IPS DF 4.7 (cell line): Measurements from ENCODE around the gene ZNF566.
"Not testable (repeated sequence)": the region's sequence is repeated elsewhere in the genome, so short reads cannot be mapped to it uniquely, and the experiment has no call there.

ENCODE experiments used
- DNase-seq: peaks from one replicate; pipeline ENCODE4 v3.0.0-alpha.2; 2013; ENCODE audit warnings: low spot score; ENCODE audit errors: extremely low read depth

Gene ZNF566

DNA sequence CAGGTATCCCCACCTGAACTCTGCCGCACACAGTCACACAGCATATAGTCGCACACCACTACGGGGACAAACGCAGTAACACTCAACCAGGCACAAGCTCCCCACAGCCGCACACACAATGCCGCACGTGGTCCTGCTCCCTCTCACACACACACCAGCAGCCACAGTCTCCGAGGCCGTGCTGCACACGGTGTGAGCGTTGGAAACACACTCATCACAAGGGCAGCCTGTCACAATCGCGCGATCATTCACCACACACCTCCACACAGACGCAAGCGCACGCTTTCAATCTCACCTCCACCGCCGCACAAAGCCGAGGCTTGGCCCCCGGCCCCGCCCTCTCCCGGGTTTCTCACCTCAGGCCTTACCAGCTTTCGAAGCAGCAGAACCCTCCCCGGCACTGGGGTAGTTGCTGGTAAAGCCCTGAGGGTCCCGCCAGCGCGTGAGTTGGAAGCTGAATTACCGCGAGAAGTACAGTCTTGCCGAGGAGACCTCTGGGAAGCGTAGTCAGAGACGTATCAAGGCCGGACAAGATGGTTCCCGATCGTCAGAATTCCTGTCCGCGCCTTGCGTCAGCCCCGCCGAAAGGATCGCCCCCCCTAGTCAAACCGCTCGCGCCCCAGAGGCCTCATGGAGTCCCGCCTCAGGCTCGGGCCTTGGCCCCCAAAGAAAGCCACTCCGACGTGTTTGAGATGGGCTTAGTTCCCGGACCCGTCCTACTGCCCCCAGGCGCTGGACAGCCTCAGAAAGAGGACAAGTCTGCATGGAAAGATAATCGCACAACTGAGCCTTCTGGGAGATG, at the start of gene ZNF566:
ZNF566 (minus strand) TSS at position 444 of the 802 bp plus-strand sequence. CDS start 13,004 bp downstream, outside the sequence.
- peak; percentile 98 for DNase-seq

DNA sequence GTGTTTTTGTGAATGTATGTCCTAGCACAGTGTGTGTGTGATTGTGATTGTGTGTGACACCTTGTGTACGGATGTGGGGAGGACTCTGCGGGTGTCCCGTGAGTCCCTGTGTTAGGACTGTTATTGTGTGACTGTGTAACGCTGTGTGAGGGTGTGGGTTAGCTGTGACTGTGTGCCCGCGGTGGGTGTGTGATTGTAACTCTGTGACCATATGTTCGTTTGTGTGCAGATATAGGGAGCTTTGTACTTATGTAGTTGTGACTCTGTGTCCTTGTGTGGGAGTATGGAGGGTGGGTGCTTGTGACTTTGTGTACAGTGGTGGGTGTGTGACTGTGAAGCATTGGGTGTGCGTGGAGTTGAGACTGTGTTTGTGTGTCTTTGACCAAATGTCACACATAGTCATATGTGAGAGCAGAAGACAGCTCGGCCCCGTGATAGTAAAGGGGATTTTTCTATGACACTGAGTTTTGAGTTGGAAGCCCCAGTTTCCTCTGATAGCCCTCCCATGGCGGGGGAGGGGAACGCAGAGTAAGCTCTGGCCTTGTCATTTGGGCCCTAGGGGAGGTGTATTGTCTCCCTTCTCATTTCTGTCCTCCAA, 39.7 kb upstream of the ZNF566 start:
- DNase-seq: no peak

DNA sequence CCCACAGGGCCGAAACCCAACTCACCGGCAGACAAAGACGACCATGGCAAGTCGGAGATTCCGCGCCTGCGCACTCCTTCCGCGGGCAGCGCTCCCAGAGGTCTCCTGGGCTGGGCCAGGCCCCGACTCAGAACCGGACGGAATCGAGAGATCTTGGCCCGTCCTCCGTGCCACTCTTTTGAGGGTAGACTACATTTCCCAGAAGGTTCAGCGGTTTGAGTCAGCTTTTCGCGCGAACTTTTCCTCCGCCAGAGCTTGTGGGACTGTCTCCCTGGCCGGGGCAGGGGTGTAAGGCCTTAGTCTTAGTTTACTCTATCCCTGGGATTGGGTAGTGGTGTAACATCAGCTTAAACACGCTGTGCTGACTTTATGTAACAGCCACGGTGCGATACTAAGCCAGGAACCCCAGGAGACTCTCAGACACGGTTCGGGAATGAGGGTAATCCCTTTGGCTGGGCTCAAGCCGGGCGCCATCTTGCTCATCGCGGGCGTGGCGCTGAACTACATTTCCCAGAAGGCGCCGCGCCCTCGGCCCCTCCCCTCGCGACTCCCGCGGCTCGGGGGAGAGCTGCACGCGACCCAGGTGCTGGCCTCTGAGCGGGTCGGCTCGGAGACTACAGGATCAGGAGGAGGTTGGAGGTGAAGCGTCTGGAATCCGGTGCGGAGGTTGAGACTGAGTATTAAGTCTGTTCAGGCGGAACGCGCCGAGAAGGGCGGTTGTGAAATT, 39.0 kb upstream of the ZNF566 start, which contains the start of gene ZNF260:
ZNF260 (minus strand) TSS at position 78 of the 727 bp plus-strand sequence. CDS start 13,033 bp downstream, outside the sequence.
- peak; percentile 93 for DNase-seq

DNA sequence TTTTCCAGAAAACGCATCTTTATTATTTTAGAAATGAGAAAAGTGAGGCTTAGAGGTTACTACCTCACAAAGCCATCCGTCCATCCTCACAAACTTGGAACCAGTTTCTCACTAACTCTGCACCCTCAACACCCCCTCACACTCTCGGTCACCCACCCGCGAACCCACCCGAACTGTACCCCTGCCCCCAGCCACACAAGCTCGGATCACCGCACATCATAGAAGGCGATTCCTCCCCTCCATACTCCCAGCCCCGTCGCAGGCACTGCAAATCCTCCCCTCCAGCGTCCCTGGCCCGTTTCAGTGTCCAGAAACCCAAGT, 38.5 kb upstream of the ZNF566 start:
- no peak for DNase-seq

DNA sequence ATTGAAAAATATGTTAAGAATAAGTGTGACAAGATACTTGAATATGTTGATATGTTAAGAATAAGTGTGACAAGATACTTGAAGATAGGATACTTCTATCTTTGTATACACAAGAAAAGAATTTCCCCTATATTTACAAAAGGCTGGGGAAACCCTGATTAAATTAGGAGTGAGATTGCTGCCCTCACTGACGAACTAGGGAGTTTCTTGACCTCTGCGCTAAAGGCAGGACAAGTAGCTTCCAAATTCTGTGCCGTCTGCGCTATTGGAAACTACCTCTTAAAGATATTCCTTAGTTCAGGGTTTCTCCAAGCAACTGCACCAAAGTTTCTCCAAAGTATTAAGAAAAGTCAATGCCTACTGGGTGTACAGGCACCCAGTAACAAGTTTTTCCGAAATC, 38.0 kb upstream of the ZNF566 start:
- DNase-seq: no peak

DNA sequence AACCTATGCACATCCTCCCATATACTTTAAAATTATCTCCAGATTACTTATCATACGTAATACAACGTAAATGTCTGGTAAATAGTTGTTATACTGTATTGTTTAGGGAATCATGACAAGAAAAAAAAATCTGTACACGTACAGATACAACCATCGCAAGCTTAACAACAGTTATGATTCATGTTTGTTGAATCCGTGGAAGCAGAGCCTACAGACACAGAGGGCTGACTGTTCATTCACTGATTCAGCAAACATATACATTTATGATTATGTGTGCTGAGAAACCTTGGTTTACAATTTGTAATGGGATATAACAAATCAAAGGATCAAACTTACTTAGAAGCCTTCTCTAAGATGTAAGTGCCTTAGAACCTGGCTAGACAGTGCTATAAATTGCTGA, 37.2 kb upstream of the ZNF566 start:
- no peak for DNase-seq

DNA sequence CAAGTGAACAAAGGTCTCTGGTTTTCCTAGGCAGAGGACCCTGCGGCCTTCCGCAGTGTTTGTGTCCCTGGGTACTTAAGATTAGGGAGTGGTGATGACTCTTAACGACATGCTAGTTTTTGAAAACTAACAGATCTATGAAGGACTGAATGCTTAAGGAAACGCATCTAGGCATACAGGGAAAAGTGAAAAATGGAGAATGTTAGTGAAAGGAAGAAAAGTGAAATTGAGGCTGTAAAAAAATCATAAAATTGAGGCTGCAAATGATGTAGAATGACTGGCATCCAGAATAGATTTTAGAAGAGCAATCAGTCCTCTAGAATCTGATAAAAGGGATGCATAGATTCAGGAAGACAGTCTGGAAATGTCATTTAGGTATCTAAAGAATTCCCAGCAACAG, 35.3 kb upstream of the ZNF566 start:
- no peak for DNase-seq

DNA sequence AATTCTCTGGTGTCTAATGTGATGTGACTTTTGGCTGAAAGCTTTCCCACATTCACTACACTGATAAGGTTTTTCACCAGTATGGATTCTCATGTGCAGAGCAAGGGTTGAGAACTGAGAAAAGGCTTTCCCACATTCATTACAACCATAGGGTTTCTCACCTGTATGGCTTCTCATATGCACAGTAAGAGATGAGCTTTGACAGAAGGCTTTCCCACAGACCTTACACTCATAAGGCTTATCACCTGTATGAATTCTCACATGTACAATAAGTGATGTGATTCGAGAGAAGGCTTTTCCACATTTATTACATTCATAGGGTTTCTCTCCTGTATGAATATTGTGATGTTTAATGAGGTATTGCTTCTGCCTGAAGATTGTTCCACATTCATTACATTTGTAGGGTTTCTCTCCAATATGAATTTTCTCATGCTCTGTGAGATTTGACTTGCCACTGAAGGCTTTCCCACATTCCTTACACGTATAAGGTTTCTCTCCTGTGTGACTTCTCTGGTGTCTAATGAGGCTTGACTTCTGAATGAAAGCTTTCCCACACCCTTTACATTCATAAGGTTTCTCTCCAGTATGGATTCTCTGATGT, 24.8 kb upstream of the ZNF566 start:
- no peak for DNase-seq

DNA sequence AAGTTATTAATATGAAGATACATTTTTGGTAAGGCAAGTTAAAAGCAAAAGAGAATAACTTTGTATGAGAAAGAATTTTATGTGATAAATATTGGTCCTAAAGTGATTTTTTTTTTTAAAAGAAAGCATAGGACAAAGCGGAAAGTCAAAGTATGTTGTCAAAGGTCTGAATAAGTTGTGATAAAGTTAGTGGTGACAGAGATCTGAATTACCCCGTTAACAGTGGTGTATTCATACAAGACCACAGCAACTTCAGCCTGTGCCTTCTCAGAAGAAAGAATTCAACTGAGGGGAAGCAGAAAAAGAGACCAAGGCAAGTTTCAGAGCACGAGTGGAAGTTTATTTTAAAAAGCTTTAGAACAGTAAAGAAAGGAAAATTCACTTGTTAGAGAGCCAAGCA, 19.0 kb upstream of the ZNF566 start:
- no peak for DNase-seq

DNA sequence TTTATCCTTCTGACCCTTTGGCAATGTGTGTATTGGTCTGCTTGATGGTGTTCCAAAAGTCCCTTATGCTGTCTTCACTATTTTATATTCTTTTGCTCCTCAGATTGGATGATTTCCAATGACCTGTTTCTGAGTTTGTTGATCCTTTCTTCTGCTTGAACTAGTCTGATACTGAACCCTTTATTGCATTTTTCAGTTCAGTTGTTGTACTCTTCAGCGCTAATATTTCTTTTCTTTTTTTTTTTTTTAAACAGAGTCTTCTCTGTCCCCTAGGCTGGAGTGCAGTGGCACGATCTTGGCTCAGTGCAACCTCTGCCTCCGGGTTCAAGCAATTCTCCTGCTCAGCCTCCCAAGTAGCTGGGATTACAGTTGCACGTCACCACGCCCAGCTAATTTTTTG, 12.6 kb upstream of the ZNF566 start:
- DNase-seq: no peak

DNA sequence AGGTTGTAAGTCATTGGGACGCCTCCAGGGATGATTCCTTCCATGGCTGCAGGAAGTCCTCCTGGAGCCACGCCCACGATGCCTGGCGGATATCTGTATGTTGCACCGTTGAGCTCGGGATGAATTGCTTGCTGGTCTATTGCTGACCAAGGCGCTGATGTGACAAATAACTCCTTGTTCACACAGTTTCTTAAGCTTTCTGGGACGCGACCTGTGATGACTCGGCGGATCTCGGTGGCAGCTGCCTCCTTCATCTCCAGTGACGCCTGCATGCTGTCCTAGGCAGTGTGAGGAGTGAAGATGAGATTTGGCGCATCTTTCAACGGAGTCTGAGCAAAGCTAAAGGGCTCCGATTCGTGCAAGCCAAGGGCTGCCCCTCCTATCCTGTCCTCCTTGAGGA, 7.6 kb upstream of the ZNF566 start:
- no peak for DNase-seq

DNA sequence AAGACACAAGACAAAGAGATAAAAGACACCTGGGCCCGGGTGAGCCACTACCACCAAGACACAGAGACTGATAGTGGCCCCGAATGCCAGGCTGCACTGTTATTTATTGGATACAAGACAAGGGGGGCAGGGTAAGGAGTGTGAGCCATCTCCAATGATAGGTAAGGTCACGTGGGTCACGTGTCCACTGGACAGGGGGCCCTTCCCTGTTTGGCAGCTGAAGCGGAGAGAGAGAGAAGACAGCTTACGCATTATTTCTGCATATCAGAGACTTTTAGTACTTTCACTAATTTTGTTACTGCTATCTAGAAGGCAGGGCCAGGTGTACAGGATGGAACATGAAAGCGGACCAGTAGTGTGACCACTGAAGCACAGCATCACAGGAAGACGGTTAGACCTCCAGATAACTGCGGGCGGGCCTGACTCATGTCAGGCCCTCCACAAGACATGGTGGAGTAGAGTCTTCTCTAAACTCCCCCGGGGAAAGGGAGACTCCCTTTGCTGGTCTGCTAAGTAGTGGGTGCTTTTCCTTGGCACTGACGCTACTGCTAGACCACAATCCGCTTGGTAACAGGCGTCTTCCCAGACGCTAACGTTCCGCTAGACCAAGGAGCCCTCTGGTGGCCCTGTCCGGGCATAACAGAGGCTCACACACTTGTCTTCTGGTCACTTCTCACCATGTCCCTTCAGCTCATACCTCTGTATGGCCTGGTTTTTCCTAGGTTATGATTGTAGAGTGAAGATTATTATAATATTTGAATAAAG, 3.5 kb upstream of the ZNF566 start:
- peak; percentile 74 for DNase-seq

DNA sequence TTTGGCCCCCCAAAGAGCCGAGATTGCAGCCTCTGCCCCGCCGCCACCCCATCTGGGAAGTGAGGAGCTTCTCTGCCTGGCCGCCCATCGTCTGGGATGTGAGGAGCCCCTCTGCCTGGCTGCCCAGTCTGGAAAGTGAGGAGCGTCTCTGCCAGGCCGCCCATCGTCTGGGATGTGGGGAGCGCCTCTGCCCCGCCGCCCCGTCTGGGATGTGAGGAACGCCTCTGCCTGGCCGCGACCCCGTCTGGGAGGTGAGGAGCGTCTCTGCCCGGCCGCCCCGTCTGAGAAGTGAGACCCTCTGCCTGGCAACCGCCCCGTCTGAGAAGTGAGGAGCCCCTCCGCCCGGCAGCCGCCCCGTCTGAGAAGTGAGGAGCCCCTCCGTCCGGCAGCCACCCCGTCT, 1.5 kb upstream of the ZNF566 start:
- DNase-seq: not testable (repeated sequence)

DNA sequence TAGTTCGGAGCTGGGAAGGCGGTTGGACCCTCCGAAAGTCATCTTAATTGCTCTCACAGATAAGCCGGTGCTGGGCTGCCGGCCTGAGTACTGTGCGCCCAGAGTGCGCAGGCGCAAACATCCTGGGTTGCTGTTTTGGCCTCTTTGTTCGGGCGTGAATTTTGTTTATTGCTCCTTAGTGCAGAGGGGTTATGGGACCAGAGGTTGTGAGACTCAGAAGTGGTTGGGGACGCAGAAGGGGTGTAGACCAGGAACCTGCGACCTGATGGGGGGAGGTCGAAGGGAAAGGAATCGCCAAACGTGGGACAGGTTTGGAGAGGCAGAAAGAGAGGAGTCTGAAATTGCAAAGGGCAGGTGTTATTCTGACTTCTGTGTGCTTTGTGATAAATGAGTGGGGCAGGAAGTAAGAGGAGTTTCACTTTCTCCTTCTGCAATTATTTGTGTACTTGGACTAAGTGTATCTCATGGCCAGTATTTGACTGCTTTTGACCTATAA, 607 bp upstream of the ZNF566 start:
- DNase-seq: peak; percentile 88

DNA sequence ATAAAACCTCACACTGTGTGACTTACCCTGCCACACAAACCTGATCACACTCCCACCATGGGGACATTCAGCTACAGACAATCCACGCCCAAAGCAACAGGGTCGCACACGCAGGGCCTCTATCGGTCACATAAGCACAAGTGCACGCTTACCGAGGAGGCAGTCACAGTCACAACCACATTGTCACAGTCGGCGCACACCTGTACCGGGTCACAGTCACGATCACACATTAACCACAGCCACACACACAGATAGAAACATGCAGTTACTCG, 579 bp downstream of the ZNF566 start:
- DNase-seq: no peak

DNA sequence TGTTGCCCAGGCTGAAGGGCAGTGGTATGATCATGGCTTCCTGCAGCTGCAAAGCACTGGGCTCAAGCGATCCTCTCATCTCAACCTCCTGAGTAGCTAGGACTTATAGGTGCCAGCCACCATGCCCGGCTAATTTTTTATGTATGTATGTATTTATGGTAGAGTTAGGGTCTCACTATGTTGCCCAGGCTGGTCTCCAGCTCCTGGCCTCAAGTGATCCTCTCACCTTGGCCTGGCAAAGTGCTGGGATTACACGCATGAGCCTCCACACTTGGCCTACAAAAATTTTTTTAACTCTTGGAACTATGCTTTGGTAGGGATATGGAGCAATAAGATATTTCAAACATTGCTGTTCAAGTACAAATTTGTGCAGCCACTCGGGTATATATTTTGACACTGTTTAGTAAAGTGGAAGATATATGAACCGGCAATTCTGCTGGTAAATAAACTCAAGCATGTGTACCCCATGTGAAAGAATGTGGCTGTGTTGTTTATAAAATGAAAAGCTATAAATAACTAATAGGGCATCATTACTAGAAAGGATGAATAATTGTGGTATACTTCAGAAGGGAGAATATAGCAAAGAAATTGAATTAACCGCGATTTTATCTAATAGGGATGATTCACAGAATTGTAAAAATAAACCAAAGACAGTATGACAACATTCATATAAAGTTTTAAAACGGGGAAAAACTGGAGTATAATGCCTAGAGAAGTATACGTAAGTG, 1.1 kb downstream of the ZNF566 start:
- no peak for DNase-seq

DNA sequence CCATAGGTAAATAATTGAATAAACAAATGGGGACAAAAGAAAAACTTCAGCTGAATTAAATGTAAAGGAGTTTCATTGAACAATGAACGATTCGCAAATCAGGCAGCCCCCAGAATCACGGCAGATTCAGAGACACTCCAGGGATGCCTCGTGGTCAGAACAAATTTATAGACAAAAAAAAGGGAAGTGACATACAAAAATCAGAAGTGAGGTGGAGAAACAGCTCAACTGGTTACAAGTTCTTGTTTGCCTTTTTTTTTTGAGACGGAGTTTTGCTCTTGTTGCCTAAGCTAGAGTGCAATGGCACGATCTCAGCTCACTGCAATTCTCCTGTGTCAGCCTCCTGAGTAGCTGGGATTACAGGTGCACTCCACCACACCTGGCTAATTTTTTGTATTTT, 5.7 kb downstream of the ZNF566 start:
- DNase-seq: no peak

DNA sequence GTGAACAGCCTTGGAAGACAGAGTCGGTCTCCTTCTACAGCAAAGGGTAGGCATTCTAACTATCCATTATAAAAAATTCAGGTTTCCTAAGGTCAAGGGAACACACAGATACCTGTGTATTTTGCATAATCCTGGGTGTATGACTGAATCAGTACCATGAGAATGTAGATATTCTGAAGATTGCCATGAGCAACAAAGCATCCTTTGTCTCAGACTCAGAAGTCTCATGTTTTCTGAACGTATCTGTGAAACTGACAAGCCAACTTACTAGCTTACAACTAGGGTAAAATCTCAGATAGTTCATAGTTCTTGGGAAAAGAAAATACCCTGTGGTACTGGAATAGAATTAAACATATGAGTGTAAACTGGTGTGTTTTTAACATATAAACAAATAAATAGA, 6.5 kb downstream of the ZNF566 start:
- DNase-seq: no peak

DNA sequence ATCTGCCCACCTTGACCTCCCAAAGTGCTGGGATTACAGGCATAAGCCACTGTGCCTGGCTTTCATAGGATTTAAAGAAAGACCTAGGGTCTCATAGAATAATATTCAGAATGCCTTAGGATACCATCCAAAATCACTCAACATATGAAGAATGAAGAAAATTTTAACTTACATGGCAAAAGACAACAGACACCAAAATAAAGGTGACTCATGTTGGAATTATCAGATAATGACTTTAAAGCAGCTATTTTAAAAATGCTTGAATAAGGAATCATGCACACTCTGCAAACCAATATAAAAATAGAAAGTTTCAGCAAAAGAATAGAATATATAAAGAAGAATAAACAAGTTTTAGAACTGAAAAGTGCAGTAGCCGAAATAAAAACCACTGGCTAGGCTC, 29.3 kb downstream of the ZNF566 start:
- no peak for DNase-seq

DNA sequence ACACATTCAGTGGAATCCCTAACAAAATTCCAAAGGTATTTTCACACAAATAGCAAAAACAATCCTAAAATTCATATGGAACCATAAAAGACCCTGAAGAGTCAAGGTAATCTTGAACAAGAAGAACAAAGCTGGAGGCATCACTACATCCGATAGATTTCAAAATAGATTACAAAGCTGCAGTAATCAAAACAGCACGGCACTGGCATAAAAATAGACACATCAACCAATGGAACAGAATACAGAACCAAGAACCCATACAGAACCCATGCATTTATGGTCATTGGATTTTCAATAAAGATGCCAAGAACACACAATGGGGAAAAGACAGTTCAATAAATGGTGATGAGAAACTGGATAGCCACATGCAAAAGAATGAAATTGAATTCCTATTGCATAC, 32.5 kb downstream of the ZNF566 start:
- no peak for DNase-seq
